Stimulated activated naive CD4-positive, alpha-beta T cell (primary cell): ENCODE data around the gene PITPNM3.

Source experiments
- DNase-seq, 6 experiments: peaks; one replicate each; lab custom pipeline; 2025; lab: John Stamatoyannopoulos, UW

PITPNM3 gene

DNA sequence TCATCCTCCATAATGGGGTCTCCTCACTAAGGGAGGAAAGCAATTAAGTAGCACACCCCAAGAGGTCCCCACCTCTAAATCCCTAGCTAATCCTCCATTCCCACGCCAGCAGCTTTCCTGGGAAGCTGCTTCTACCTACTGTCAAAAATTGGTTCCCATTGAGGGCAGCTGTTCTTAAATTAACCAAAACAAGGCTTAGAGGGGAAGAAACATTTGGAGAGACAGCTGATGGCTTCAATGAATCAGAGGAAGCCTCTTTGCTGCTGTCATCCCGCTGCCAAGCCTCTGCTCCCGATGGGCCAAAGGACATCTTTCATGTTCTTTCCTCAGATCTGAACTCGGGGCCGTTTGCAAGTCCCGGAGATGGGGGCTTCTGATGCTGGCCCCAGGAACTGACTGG lies 148.1 kb downstream of the PITPNM3 start:
- no peak for DNase-seq

GRCh38 chr17:6402258-6402657 lies 154.1 kb downstream of the PITPNM3 start:
- no peak for DNase-seq
